Hematopoietic multipotent progenitor cell treated with erythropoietin and hydrocortisone succinate and interleukin-3 and kit ligand, for 8 days (in vitro differentiated cells): ENCODE measurements around the gene SV2C.
"Not testable (repeated sequence)": the region's sequence is repeated elsewhere in the genome, so short reads cannot be mapped to it uniquely, and the experiment has no call there.

Experiments used
- DNase-seq: peaks from one replicate; pipeline ENCODE4 v3.0.0-alpha.2; 2015

The SV2C gene

GRCh38 chr5:76257897-76258296 lies 174.7 kb downstream of the SV2C start:
- DNase-seq = no peak

- no peak for DNase-seq
These were observed 181.5 kb downstream of the SV2C start for GRCh38 chr5:76264681-76265080.

GRCh38 chr5:76269259-76269931 lies 186.2 kb downstream of the SV2C start:
- no peak for DNase-seq

GRCh38 chr5:76269932-76270610 lies 186.9 kb downstream of the SV2C start:
- DNase-seq = no peak

GRCh38 chr5:76271836-76272235 lies 188.7 kb downstream of the SV2C start:
- no peak for DNase-seq

- no peak for DNase-seq
These were observed 190.2 kb downstream of the SV2C start for GRCh38 chr5:76273206-76273885.

GRCh38 chr5:76274571-76274970 lies 191.4 kb downstream of the SV2C start:
- no peak for DNase-seq

- DNase-seq = no peak
These were observed 194.6 kb downstream of the SV2C start for GRCh38 chr5:76277736-76278135.

- DNase-seq = no peak
These were observed 195.1 kb downstream of the SV2C start for GRCh38 chr5:76278261-76278789.

GRCh38 chr5:76280494-76280893 lies 197.3 kb downstream of the SV2C start:
- DNase-seq = no peak

- DNase-seq = no peak
These were observed 200.5 kb downstream of the SV2C start for GRCh38 chr5:76283670-76284069.

- no peak for DNase-seq
These were observed 206.5 kb downstream of the SV2C start for GRCh38 chr5:76289692-76290091.

GRCh38 chr5:76290321-76290757 lies 207.2 kb downstream of the SV2C start:
- no peak for DNase-seq

GRCh38 chr5:76291305-76292077 lies 208.3 kb downstream of the SV2C start:
- no peak for DNase-seq

GRCh38 chr5:76292620-76293322 lies 209.6 kb downstream of the SV2C start:
- no peak for DNase-seq

GRCh38 chr5:76294573-76294972 lies 211.4 kb downstream of the SV2C start:
- DNase-seq = peak; percentile 49

GRCh38 chr5:76298852-76299251 lies 215.7 kb downstream of the SV2C start:
- DNase-seq = no peak

- no peak for DNase-seq
These were observed 216.4 kb downstream of the SV2C start for GRCh38 chr5:76299592-76299991.

- DNase-seq = peak; percentile 34
These were observed 218.7 kb downstream of the SV2C start for GRCh38 chr5:76301932-76302331.

GRCh38 chr5:76302661-76303060 lies 219.5 kb downstream of the SV2C start:
- DNase-seq = not testable (repeated sequence)

- DNase-seq = no peak
These were observed 220.7 kb downstream of the SV2C start for GRCh38 chr5:76303921-76304320.

GRCh38 chr5:76305269-76305668 lies 222.1 kb downstream of the SV2C start:
- DNase-seq = no peak
